Ishikawa (cell line): ENCODE data around the gene WWC1.

Source experiments
- EGR1 ChIP-seq: IDR thresholded peaks from 2 replicates; pipeline ENCODE4 v1.6.1; 2012
- EP300 ChIP-seq: IDR thresholded peaks from 2 replicates; pipeline ENCODE4 v1.6.1; 2012; ENCODE audit warnings: borderline replicate concordance
- MAX ChIP-seq: IDR thresholded peaks from 2 replicates; pipeline ENCODE4 v1.6.1; 2012
- RAD21 ChIP-seq: IDR thresholded peaks from 2 replicates; pipeline ENCODE4 v1.6.1; 2012; ENCODE audit warnings: low read depth
- REST ChIP-seq: IDR thresholded peaks from 2 replicates; pipeline ENCODE4 v1.6.1; 2012; ENCODE audit warnings: low read depth, mild to moderate bottlenecking
- TAF1 ChIP-seq: IDR thresholded peaks from 2 replicates; pipeline ENCODE4 v1.6.1; 2012; ENCODE audit warnings: low read depth, mild to moderate bottlenecking
- USF1 ChIP-seq: IDR thresholded peaks from 2 replicates; pipeline ENCODE4 v1.6.1; 2012
- YY1 ChIP-seq: IDR thresholded peaks from 2 replicates; pipeline ENCODE4 v1.6.1; 2012; ENCODE audit warnings: low read depth

- no peak for TF ChIP-seq TAF1
- TF ChIP-seq EP300 = no peak
- no peak for TF ChIP-seq REST
- TF ChIP-seq USF1 = no peak
- TF ChIP-seq RAD21 = no peak
- no peak for TF ChIP-seq EGR1
- no peak for TF ChIP-seq MAX
- TF ChIP-seq YY1 = no peak
Measured at GRCh38 chr5:168340487-168340886, 49.0 kb downstream of the WWC1 start.
